Stimulated activated CD4-positive, alpha-beta T cell treated with anti-CD3 and anti-CD28 coated beads, Interleukin-12 subunit alpha, Interleukin-12 subunit beta, amount 100 ng/mL, for 48 hours (primary cell): ENCODE measurements around the gene VRK3.

Experiments
- DNase-seq, 3 donors: peaks; one replicate each; pipeline ENCODE4 v3.0.0-alpha.2; 2020; ENCODE audit warnings: low read depth in 2 of 3, low spot score in 1 of 3

Gene VRK3

DNA sequence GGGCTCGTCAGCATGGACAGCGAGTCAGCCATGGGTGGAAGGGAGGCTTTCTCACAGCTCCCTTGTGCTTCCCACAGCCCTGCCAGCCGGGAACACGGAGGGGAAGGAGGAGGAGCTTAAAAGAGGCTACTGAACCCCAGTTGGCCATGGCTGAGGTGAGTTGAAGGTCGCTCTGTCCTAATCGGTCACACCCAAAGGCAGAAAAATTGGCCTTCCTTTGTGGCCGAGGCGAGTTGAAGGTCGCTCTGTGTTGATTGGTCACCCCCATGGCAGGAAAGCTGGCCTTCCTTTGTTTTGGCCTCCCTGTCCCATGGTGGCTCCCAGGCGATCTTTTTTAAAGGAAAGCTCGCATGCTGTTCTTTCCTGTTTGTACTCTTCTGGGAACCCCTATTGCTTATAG lies 5.8 kb upstream of the VRK3 start:
- DNase-seq: no peak

GRCh38 chr19:50030225-50030624 lies 5.1 kb upstream of the VRK3 start:
- DNase-seq: no peak

DNA sequence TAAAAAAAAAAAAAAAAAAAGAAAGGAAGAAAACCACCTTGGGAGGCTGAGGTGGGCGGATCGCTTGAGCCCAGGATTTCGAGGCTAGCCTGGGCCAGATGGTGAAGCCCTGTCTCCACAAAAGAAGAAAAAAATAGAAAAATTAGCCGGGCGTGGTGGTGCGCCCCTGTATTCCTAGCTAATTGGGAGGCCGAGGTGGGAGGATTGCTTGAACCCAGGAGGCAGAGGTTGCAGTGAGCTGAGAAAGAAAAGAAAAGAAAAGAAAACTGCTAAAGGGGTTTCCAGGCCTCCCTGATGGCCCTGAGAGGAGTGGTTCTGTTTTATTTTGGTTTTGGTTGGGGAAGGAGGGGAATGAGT lies 1.4 kb upstream of the VRK3 start:
- no peak for DNase-seq

- DNase-seq: peak; percentile 86 to 88 (median 86)
Measured at GRCh38 chr19:50025794-50026549, 800 bp upstream of the VRK3 start, which contains the start of gene ZNF473. Gene ZNF473 (plus strand): TSS chr19:50026005. CDS start chr19:50031083, 5,078 bp downstream.

GRCh38 chr19:50024719-50025021 lies 502 bp downstream of the VRK3 start:
- DNase-seq: no peak

- no peak for DNase-seq
Measured at GRCh38 chr19:50022823-50023222, 2.3 kb downstream of the VRK3 start.

DNA sequence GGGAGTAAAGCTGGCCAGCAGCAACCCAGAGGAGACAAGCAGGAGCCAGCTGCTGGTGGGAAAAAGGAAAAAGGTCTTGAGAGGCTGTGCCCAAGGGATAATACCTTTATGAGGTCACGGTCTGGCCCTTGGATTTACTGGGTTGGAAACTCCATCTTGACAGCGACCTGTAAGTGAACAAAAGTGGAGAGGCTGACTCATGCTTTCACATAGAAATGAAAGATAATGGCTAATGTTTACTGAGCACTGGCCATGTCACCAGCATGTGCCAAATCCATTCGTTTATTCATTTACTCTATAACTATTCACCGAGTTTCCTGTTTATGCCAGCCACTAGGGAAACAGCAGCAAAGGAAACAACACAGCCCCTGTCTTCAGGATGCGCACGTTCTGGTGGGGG lies 4.7 kb downstream of the VRK3 start:
- no peak for DNase-seq

DNA sequence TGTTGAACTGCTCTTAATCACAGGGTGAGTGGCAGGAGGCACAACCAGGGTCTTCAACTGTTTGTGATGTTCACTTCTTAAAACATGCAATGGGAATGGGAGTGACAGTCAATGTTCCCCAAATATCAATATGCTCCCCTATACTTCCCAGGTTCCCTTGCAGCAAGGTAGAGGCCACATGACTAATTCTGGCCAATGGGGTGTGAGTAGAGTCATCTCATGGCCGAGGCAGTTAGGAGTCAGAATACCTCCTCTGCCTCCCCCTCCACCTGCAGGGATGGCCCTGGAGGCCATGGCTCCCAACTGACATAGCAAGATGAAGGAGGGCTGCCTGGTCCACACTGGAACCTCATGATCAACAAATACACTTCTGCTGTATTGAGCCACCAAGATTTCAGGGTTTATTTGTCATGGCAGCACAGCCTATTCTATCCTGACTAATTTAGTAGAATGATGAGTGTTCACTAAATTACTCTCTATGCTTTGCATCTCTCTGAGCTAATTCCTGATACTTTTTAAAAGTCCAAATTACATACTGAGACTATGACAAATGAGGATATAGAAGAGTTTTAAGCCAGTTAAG lies 8.9 kb downstream of the VRK3 start:
- DNase-seq: no peak

DNA sequence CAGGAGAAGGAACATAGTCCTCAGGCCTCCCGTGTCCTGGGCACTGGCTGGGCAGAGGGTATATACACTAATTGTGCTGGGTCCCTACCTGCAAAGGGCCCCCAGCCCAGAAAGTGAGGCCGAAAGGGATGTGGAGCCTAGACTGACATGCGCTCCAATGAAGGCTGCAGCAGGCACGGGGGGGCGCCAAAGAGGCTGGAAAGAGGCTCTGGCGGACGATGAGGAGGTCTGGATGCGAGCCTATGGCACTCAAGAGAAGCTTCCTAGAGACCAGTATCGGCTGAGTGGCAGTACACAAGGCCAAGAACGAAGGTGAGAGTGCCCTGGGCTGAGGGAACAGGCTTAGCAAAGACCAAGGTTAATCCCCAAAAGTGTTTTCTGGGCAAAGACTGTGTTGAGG lies 16.6 kb downstream of the VRK3 start:
- DNase-seq: no peak

GRCh38 chr19:50007947-50008346 lies 17.2 kb downstream of the VRK3 start:
- no peak for DNase-seq

- no peak for DNase-seq
Measured at GRCh38 chr19:50007170-50007569, 18.0 kb downstream of the VRK3 start.

GRCh38 chr19:50005428-50005827 lies 19.7 kb downstream of the VRK3 start:
- no peak for DNase-seq

GRCh38 chr19:50003810-50004419 lies 21.3 kb downstream of the VRK3 start:
- DNase-seq: peak in 2 of 3 donors; percentile 26 to 40

DNA sequence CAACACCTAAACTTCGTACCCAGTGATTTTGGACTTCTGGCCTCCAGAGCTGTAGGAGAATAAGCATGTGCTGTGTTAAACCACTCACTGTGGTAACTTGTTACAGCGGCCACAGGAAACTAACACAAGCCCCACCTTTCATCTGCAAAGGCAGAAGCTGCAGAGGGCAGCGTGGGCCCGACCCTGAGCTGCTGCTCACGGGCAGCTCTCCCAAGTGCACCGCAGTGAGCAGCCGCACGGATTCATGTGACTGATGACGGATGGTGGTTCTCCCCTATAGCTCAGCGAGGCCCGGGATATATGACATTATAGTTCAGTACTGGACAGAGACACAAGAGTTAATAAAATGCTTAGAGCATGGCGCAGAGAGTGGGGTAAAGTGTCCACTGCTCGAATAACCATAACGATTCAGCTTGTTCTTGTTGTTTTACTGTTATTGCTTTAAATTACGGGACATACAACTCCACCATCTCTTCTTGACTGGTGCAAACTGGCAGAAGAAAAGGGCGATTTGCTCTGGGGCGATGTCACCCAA lies 21.9 kb downstream of the VRK3 start:
- DNase-seq: no peak

DNA sequence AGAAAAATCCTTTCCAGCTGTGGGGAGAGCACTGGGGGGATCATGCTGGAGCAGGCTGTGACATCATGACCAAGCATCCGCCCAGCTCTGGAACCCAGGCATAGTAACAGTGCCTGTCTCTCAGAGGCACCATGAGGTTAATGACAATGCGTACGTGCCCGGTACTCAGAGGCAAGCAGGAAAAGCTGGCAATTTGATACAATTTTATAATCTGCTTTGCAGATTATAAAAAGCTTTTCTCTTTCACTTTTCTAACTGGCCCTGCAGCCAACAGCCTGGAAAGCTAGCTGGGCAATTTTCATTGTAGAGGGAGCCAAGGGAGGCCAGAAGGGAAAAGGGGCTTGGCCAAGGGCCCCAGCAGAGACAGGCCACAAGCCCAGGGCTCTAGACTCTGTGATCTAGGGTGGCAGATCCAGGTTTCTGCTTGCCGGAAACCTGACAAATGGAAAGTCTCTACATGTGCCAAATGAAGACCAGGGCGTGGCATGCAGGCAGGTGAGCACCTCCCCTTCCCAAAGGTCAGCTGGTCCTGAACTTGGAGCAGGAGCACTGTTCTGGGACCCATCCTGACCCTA lies 22.7 kb downstream of the VRK3 start:
- no peak for DNase-seq

GRCh38 chr19:50001775-50002174 lies 23.4 kb downstream of the VRK3 start:
- DNase-seq: no peak

DNA sequence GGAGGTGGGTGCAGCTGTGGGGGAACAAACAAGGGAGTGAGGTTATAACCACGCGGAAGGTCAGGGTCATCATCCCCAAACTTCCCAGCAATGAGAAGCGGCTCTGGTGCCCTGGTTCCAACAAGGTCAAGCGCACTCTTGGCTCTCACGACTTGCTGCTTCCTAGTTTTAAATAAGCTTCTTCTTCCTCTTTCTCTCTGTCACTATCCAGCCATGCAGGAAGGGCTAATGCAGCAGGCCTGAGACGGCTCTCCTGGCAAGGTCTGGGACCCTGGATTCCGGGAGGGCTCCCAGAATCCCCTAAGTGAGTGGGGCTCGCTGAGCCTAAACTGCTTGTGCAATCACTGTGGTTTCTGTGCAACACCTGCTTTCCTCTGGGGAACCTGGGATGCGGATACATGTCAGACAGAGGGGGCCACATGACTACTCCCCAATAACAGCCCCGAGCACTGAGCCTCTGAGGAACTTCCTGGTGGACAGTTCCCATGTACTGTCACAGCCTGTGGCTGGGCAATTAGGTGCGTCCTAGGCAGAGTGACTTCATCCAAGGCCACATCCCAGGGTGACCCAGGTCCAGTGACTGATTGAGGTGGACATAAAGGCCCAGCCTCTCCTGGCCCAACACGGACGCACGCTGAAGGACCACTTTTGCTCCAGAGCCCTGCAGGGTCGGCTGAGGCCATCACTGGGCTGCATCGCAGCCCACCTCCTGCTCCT lies 24.2 kb downstream of the VRK3 start:
- no peak for DNase-seq

GRCh38 chr19:50000038-50000840 lies 24.9 kb downstream of the VRK3 start:
- no peak for DNase-seq

DNA sequence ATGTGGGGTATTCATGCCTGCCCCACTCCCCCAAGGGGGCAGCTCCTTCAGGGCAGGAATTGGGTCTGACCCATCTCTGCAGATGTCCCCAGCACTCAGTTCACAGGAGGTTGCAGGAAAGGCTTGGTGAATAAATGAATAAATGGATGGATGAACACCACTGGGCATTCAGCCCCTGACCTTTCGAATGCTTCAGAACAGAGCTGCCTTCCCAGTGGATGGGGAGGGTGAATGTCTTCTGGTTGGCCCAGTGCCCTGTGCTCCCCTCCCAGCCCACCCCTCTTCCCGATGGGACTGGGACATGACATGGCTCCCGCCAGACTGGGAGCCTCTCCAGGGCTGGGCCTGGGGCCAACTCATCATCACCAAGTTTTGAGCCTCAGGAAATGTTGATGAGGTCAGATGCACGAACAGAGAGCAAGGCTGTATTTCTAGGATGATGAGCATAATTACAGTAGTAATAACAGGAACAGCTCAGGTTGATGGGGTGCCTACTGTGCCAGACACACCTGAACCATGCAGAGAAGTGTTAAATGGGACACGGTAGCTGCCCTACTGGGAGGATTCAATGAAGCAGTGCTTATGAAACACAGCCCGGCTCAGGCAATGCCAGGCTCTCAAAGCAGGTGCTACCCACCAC lies 25.7 kb downstream of the VRK3 start:
- DNase-seq: no peak

GRCh38 chr19:49997709-49998108 lies 27.5 kb downstream of the VRK3 start:
- DNase-seq: no peak
